CD4-positive, alpha-beta memory T cell (primary cell): ENCODE measurements around the gene MRGPRF. TPM values are rescaled to one million over a fixed set of nuclear protein-coding genes. Genes with fewer than 3 reads are reported as not detected.

Source experiments
- CTCF ChIA-PET: fragments of 350-600 bp; sonication (Branson Sonifier 250); formaldehyde crosslinking; loops from one replicate; lab custom pipeline; 2021; ENCODE audit warnings: inconsistent platforms; ENCODE audit not compliant: partially characterized antibody; lab: Charles Lee
- POLR2A ChIA-PET: fragments of 350-600 bp; sonication (Branson Sonifier 250); formaldehyde crosslinking; loops from one replicate; lab custom pipeline; 2021; ENCODE audit not compliant: partially characterized antibody; lab: Charles Lee
- DNase-seq, 5 donors: peaks; one replicate each; pipeline versions ENCODE4 v3.0.0 to v3.0.0-alpha.2; 2020 to 2022; ENCODE audit warnings: mixed read lengths in 1 of 5
- H3K27ac ChIP-seq: one replicate; pipeline ENCODE4 v1.7.0; 2013; ENCODE audit warnings: low read depth, low read length
- H3K27me3 ChIP-seq: 2 replicates; pipeline ENCODE4 v1.7.0; 2013; ENCODE audit warnings: mild to moderate bottlenecking, low read length, moderate library complexity; ENCODE audit not compliant: insufficient read depth
- H3K36me3 ChIP-seq: 2 replicates; pipeline ENCODE4 v1.7.0; 2013; ENCODE audit warnings: mild to moderate bottlenecking, low read length, moderate library complexity; ENCODE audit not compliant: insufficient read depth
- H3K4me1 ChIP-seq: 2 replicates; pipeline ENCODE4 v1.7.0; 2013; ENCODE audit warnings: mild to moderate bottlenecking, low read length, moderate library complexity; ENCODE audit not compliant: insufficient read depth
- H3K4me3 ChIP-seq, 2 donors: one replicate each; pipeline ENCODE4 v1.7.0; 2013; ENCODE audit warnings: low read length in 2 of 2, mild to moderate bottlenecking in 1 of 2
- H3K9me3 ChIP-seq, 2 donors: one replicate each; pipeline ENCODE4 v1.7.0; 2013; ENCODE audit warnings: low read length in 2 of 2, control low read depth in 1 of 2; ENCODE audit not compliant: control insufficient read depth in 1 of 2
- H3K27ac Mint-ChIP-seq, 7 donors: one replicate each; pipeline ENCODE4 v1.8.0; 2020 to 2021; ENCODE audit warnings: mixed read lengths in 7 of 7, mild to moderate bottlenecking in 6 of 7, inconsistent platforms in 3 of 7, moderate library complexity in 3 of 7
- H3K27me3 Mint-ChIP-seq, 2 donors: one replicate each; pipeline ENCODE4 v1.8.0; 2020 to 2021; ENCODE audit warnings: mixed read lengths in 2 of 2
- H3K36me3 Mint-ChIP-seq, 2 donors: one replicate each; pipeline ENCODE4 v1.8.0; 2020 to 2021; ENCODE audit warnings: mixed read lengths in 2 of 2, inconsistent platforms in 1 of 2, mild to moderate bottlenecking in 1 of 2
- H3K4me1 Mint-ChIP-seq, 4 donors: one replicate each; pipeline ENCODE4 v1.8.0; 2020 to 2021; ENCODE audit warnings: mixed read lengths in 4 of 4, mild to moderate bottlenecking in 1 of 4
- H3K4me3 Mint-ChIP-seq, 8 donors: one replicate each; pipeline ENCODE4 v1.8.0; 2020 to 2021; ENCODE audit warnings: mixed read lengths in 8 of 8, mild to moderate bottlenecking in 7 of 8, moderate library complexity in 6 of 8, inconsistent platforms in 3 of 8
- H3K9me3 Mint-ChIP-seq, 8 donors: one replicate each; pipeline ENCODE4 v1.8.0; 2020 to 2021; ENCODE audit warnings: mixed read lengths in 8 of 8, mild to moderate bottlenecking in 5 of 8, inconsistent platforms in 3 of 8, moderate library complexity in 1 of 8
- intact Hi-C: fragments of 100-400 bp; cut with micrococcal nuclease; formaldehyde crosslinking; loops from one replicate; pipeline ENCODE4 v1.15.1; 2023
- polyA plus RNA-seq, 2 donors: library from polyadenylated mRNA; unstranded; fragments of 300-500 nt; fragmentation: Illumina TruSeq; gene quantifications; one replicate each; pipeline ENCODE4 v1.2.3, GENCODE V29; 2021
- total RNA-seq, 2 experiments: library from RNA; stranded (reverse); gene quantifications; one replicate each; pipeline ENCODE4 v1.2.3, GENCODE V29; 2021

The MRGPRF gene
- total and polyA plus RNA-seq, 4 experiments from 2014 or later: not detected

DNA sequence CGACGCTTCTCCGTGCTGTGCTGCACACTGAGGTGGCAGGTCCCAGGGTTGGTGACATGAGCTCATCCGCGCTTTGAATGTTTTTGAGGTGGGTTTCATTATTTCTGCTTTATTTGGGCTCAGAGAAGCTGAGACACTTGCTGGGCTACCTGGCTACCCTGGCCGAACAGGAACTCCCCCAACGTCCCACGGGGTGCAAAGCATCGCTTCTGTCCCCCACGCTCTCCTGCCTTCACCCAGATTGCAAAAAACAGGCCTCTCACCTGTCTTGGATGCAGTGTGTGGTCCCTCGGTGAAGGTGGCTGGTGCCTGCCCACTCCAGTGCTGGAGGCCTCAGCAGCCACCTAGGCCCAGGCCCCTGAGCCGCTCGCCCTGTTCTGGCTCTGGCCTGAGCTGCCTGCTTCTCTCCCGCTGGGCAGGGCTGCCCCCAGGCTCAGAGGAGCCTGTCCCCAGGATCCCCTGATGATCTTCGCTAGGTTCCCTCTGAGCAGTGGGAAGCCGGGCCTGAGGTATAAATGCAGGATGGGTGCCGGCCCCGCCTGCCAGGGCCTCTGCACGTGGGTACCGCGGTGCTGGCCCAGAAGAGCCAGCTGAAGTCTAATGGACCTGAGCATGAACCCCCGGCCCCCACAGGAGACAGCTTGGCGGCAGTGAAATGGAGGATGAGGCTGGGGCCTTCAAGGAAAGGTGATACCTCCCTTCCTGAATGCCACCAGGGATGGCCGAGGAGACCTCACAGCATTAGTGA lies 16.5 kb downstream of the MRGPRF start:
- Mint-ChIP-seq H3K9me3 (no peaks in the 10 kb centered on the region), H3K27ac (no peak overlapping the region), H3K27me3 (peaks cover 13 to 18% of the 10 kb centered on the region in 2 donors), H3K4me3 (no peak overlapping the region), H3K36me3 (no peaks in the 10 kb centered on the region), H3K4me1 (peaks cover 0 to 4% (median 1%) of the 10 kb centered on the region in 4 donors)
- Histone ChIP-seq H3K36me3 (no peaks in the 10 kb centered on the region), H3K9me3 (no peaks in the 10 kb centered on the region), H3K4me3 (no peak overlapping the region), H3K4me1 (no peaks in the 10 kb centered on the region), H3K27ac (no peak overlapping the region), H3K27me3 (no peaks in the 10 kb centered on the region)
- ChIA-PET POLR2A (no interaction called here), CTCF (no interaction called here)
- intact Hi-C loops: no loop called here
- DNase-seq: no peak

DNA sequence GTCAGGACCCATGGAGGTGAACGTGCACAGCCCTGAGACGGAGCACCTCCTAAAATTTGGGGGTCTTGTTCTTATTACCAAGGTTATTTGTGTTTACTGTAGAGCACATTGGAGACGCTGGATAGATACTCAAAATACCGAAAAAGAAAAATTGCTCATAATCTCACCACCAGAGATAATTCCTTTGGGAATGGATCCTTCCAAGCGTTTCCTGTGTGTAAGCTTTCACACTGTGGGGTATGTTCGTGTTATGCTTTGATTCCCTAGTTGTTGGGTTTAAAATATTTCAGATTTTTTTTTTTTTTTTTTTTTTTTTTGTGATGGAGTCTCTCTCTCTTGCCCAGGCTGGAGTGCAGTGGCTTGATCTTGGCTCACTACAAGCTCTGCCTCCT lies 18.2 kb downstream of the MRGPRF start:
- no peaks in the 10 kb centered on the region for H3K36me3 Mint-ChIP-seq
- CTCF ChIA-PET: no interaction called here
- H3K36me3 ChIP-seq: no peaks in the 10 kb centered on the region
- peaks cover 13 to 20% of the 10 kb centered on the region in 2 donors for H3K27me3 Mint-ChIP-seq
- H3K9me3 ChIP-seq: no peaks in the 10 kb centered on the region
- POLR2A ChIA-PET: no interaction called here
- no peak overlapping the region for H3K4me3 ChIP-seq
- no peaks in the 10 kb centered on the region for H3K27me3 ChIP-seq
- H3K27ac ChIP-seq: no peak overlapping the region
- no peak overlapping the region for H3K27ac Mint-ChIP-seq
- H3K4me1 ChIP-seq: no peaks in the 10 kb centered on the region
- intact Hi-C loops: no loop called here
- H3K4me1 Mint-ChIP-seq: peaks cover 0 to 7% (median 1%) of the 10 kb centered on the region in 4 donors
- H3K9me3 Mint-ChIP-seq: no peaks in the 10 kb centered on the region
- DNase-seq: no peak
- H3K4me3 Mint-ChIP-seq: peak overlapping the region in 1 of 8 donors; percentile 0

DNA sequence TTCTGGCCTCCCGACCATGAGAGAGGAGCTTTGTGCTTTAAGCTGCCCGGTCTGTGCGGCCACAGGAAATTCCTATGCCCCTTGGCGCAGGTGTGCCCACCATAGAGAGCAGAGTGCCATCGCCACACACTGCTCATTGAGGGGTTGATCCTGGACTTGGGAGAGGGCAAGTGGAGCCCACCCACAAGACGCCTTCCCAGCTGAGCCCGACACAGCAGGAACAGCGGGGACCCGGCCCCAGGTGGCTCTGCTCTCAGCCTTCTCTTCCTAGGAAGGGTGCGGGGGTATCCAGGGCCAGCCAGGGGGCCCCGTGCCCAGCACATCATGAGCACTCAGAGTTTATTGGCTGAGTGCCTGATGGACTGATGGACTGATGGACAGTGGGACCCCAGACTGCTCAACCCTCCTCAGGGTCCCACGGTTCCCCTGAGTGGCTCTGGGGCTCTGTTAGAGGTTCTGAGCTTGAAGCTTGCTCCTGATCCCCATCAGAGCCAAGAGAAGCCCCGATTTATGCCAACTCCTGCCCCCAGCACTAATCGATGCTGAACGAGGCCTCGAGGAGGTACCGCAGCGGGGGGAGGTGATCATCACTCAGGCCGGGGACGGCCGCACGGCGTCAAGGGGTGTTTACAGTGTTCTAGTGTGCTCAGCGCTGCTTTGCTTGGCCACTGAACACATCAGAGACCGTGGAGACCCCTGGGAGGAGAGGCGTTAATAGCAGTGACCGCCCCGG lies 18.7 kb downstream of the MRGPRF start:
- H3K4me1 ChIP-seq: no peaks in the 10 kb centered on the region
- H3K4me3 ChIP-seq: no peak overlapping the region
- peaks cover 13 to 20% of the 10 kb centered on the region in 2 donors for H3K27me3 Mint-ChIP-seq
- H3K27me3 ChIP-seq: no peaks in the 10 kb centered on the region
- no peak overlapping the region for H3K27ac Mint-ChIP-seq
- no peak for DNase-seq
- no peaks in the 10 kb centered on the region for H3K36me3 Mint-ChIP-seq
- no peaks in the 10 kb centered on the region for H3K36me3 ChIP-seq
- peaks cover 0 to 7% (median 1%) of the 10 kb centered on the region in 4 donors for H3K4me1 Mint-ChIP-seq
- H3K9me3 Mint-ChIP-seq: no peaks in the 10 kb centered on the region
- ChIA-PET POLR2A (no interaction called here), CTCF (no interaction called here)
- no peaks in the 10 kb centered on the region for H3K9me3 ChIP-seq
- H3K27ac ChIP-seq: no peak overlapping the region
- peak overlapping the region in 1 of 8 donors; percentile 0 for H3K4me3 Mint-ChIP-seq
- intact Hi-C loops: no loop called here

DNA sequence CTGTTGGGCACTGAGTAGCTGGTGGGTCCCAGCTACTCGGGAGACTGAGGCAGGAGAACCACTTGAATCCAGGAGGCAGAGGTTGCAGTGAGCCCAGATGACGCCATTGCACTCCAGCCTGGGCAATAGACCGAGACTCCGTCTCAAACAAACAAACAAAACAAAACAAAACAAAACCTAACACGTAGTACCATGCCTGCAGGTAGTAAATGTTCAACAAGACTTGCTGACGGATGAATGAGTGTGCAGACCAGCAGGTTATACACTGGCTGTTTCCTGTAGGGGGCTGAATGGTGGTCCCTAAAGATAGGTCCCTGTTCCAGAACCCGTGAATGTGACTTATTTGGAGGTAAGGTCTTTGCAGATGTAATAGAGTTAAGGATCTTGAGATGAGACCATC lies 19.5 kb downstream of the MRGPRF start:
- Mint-ChIP-seq H3K36me3 (no peaks in the 10 kb centered on the region), H3K4me3 (no peak overlapping the region)
- CTCF ChIA-PET: no interaction called here

DNA sequence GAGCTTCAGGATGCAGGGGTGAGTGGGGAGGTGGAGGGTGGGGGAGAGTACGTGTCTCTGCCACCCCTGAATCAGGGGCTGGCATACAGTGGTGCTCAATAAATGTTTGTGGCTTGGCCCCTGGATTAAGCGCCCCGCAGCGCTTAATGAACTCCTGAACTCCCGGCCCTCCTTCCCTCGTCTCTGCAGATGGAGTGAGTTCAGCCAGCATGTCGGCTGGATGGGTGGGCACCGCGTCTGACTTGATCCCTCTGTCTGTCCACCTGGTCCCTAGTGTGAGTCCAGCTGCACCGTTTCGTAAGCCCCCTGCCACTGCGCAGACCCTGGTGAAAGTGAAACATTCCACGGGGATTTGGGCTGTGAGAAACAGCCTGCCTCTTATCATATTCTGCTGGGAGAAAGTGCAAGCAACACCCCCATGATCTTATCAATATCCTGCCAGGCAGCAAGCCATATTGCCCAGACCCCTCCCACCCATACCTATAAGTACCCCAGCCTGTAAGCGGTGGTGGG lies 20.2 kb downstream of the MRGPRF start:
- H3K4me3 Mint-ChIP-seq: peak overlapping the region in 1 of 8 donors; percentile 41
- H3K9me3 Mint-ChIP-seq: no peaks in the 10 kb centered on the region
- H3K36me3 Mint-ChIP-seq: peaks cover 0 to 2% of the 10 kb centered on the region in 2 donors
- no peak overlapping the region for H3K27ac Mint-ChIP-seq
- ChIA-PET CTCF (no interaction called here), POLR2A (no interaction called here)
- Histone ChIP-seq H3K4me3 (no peak overlapping the region), H3K9me3 (no peaks in the 10 kb centered on the region), H3K27me3 (no peaks in the 10 kb centered on the region), H3K27ac (no peak overlapping the region), H3K4me1 (no peaks in the 10 kb centered on the region), H3K36me3 (no peaks in the 10 kb centered on the region)
- peaks cover 13 to 19% of the 10 kb centered on the region in 2 donors for H3K27me3 Mint-ChIP-seq
- H3K4me1 Mint-ChIP-seq: peaks cover 2 to 9% (median 6%) of the 10 kb centered on the region in 4 donors
- no peak for DNase-seq
- intact Hi-C loops: no loop called here

More for the DNA sequence above, 19.5 kb downstream of the MRGPRF start:
- POLR2A ChIA-PET: no interaction called here
- no peaks in the 10 kb centered on the region for H3K36me3 ChIP-seq
- DNase-seq: no peak
- H3K27me3 ChIP-seq: no peaks in the 10 kb centered on the region
- no peaks in the 10 kb centered on the region for H3K9me3 ChIP-seq
- intact Hi-C loops: no loop called here
- H3K27me3 Mint-ChIP-seq: peaks cover 13 to 19% of the 10 kb centered on the region in 2 donors
- no peak overlapping the region for H3K27ac Mint-ChIP-seq
- no peaks in the 10 kb centered on the region for H3K4me1 ChIP-seq
- H3K4me1 Mint-ChIP-seq: peaks cover 2 to 8% (median 2%) of the 10 kb centered on the region in 4 donors
- no peaks in the 10 kb centered on the region for H3K9me3 Mint-ChIP-seq
- H3K27ac ChIP-seq: no peak overlapping the region
- no peak overlapping the region for H3K4me3 ChIP-seq

DNA sequence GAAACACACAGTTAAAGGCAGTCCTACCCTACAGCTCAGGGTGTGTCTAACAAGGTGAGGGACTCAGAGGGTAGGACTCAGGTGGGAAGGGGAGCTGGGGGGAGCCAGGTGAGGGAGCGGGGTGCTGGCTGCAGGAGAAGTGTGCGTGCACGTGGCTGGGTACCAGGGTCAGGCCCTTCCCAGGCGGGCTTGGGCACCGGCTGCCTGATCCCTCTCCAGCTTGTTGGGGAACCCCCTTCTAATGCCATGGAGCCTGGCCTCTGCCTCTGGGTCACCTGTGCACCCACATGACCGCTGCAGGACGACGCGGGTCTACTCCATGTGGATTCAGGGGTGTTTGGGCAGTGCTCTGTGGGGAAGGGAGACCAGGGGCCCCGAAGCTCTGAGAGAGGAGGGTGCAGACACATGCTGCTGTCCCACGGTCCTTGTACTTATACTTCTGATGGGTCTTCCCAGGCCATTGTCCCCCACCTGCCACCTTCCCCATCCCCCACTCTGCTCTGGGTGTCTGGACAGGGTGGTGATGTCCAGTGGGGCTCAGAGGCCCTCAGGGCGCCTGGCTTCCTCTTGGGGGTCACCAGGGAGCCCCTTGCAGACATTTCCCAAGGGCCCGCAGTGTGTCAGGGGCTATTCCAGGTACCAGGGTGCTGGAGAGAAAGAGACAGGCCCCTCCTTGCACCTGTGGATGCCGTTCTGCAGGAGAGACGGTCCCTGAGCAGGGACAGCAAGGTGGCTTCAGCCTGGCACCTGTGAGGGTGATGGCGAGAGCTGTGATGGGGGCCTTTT lies 21.9 kb downstream of the MRGPRF start:
- Mint-ChIP-seq H3K9me3 (peaks cover 3 to 14% (median 10%) of the 10 kb centered on the region in 8 donors), H3K4me3 (no peak overlapping the region), H3K27ac (no peak overlapping the region), H3K27me3 (peaks cover 14 to 27% of the 10 kb centered on the region in 2 donors), H3K4me1 (peaks cover 2 to 9% (median 5%) of the 10 kb centered on the region in 4 donors), H3K36me3 (peaks cover 8 to 11% of the 10 kb centered on the region in 2 donors)
- H3K4me3 ChIP-seq: no peak overlapping the region
- no peaks in the 10 kb centered on the region for H3K9me3 ChIP-seq
- ChIA-PET POLR2A (no interaction called here), CTCF (no interaction called here)
- DNase-seq: no peak
- no peaks in the 10 kb centered on the region for H3K36me3 ChIP-seq
- no peaks in the 10 kb centered on the region for H3K27me3 ChIP-seq
- H3K27ac ChIP-seq: no peak overlapping the region
- no peaks in the 10 kb centered on the region for H3K4me1 ChIP-seq
- intact Hi-C loops: no loop called here
